SK-N-SH treated with all-trans-retinoic acid at 6 μM for 48 hours (cell line): ENCODE measurements around the gene NUB1.

Experiments used
- ATAC-seq: fragments of 200-7000 bp; cut with Tn5 transposase; 3 replicates; pipeline ENCODE4 v1.9.1; 2020; ENCODE audit warnings: mild to moderate bottlenecking, moderate library complexity
- PPARA ChIP-seq: fragments of 250-450 bp; sonication (Bioruptor Pico); IDR thresholded peaks from 2 replicates; pipeline ENCODE4 v1.5.0; 2020; ENCODE audit warnings: mild to moderate bottlenecking, borderline replicate concordance
- SNAI2 ChIP-seq: fragments of 250-450 bp; sonication (Bioruptor Pico); IDR thresholded peaks from 2 replicates; pipeline ENCODE4 v1.5.0; 2020; ENCODE audit warnings: mild to moderate bottlenecking, moderate library complexity
- TOX ChIP-seq: fragments of 250-450 bp; sonication (Bioruptor Pico); IDR thresholded peaks from 2 replicates; pipeline ENCODE4 v1.8.0; 2021; ENCODE audit warnings: mild to moderate bottlenecking, moderate library complexity, borderline replicate concordance
- TSHZ2 ChIP-seq: fragments of 250-450 bp; sonication (Bioruptor Pico); IDR thresholded peaks from 2 replicates; pipeline ENCODE4 v1.5.0; 2020; ENCODE audit warnings: mild to moderate bottlenecking, moderate library complexity
- ZFP3 ChIP-seq: fragments of 250-450 bp; sonication (Bioruptor Pico); IDR thresholded peaks from 2 replicates; pipeline ENCODE4 v1.5.0; 2020; ENCODE audit warnings: mild to moderate bottlenecking, moderate library complexity
- ZNF565 ChIP-seq: fragments of 450-650 bp; formaldehyde crosslinking; conservative IDR thresholded peaks from 2 replicates; pipeline ENCODE4 v1.5.0; 2020; ENCODE audit warnings: low read depth, mild to moderate bottlenecking, moderate library complexity
- ZNF70 ChIP-seq: fragments of 450-650 bp; formaldehyde crosslinking; IDR thresholded peaks from 2 replicates; pipeline ENCODE4 v1.5.0; 2020; ENCODE audit warnings: mild to moderate bottlenecking, moderate library complexity

NUB1 gene

GRCh38 chr7:151426904-151427704, 85.5 kb downstream of the NUB1 start (continued):
- TF ChIP-seq TSHZ2 (CRISPR knock-in tag) (no peak), ZFP3 (CRISPR knock-in tag) (no peak; the same call in 1 of the 2 replicates), SNAI2 (CRISPR knock-in tag) (no peak), TOX (CRISPR knock-in tag) (no peak), ZNF565 (CRISPR knock-in tag) (no peak), PPARA (CRISPR knock-in tag) (no peak), ZNF70 (no peak)

GRCh38 chr7:151427705-151428377, 86.2 kb downstream of the NUB1 start:
- ATAC-seq, result no peak
- no peak for TF ChIP-seq SNAI2 (CRISPR knock-in tag)
